GM12874 (cell line): Measurements from ENCODE around the gene HIVEP2.

Experiments
- CTCF ChIP-seq: IDR thresholded peaks from 2 replicates; pipeline ENCODE4 v1.5.1; 2011; ENCODE audit warnings: low read depth, mild to moderate bottlenecking, control low read depth, low read length, moderate library complexity; ENCODE audit not compliant: insufficient read depth

Gene HIVEP2

GRCh38 chr6:142935553-142936517, 9.1 kb downstream of the HIVEP2 start:
- TF ChIP-seq CTCF, result no peak

GRCh38 chr6:142934599-142934998, 10.4 kb downstream of the HIVEP2 start:
- TF ChIP-seq CTCF, result no peak

- TF ChIP-seq CTCF, result no peak
These were observed 10.9 kb downstream of the HIVEP2 start for GRCh38 chr6:142934106-142934505.

- TF ChIP-seq CTCF, result no peak
These were observed 11.3 kb downstream of the HIVEP2 start for GRCh38 chr6:142933701-142934100.

- no peak for TF ChIP-seq CTCF
These were observed 12.1 kb downstream of the HIVEP2 start for GRCh38 chr6:142932889-142933288.

GRCh38 chr6:142929751-142930358, 15.1 kb downstream of the HIVEP2 start:
- no peak for TF ChIP-seq CTCF

GRCh38 chr6:142927904-142928303, 17.1 kb downstream of the HIVEP2 start:
- TF ChIP-seq CTCF, result no peak
